Prostate gland (tissue), 2 donors: ENCODE results near the gene LAMA4.

ENCODE experiments used
- POLR2A ChIP-seq: fragments of 450-650 bp; IDR thresholded peaks from one replicate; pipeline ENCODE4 v1.6.1; 2016; ENCODE audit warnings: antibody characterized with exemption, mild to moderate bottlenecking
- TF ChIP-seq, protein P1 (sequence below), 4 experiments: fragments of 200-600 bp in 2 of 4; fragments of 450-650 bp in 2 of 4; sonication (generic) in 2 of 4; IDR thresholded peaks; 1 replicate in 3 of 4; 2 replicates in 1 of 4; pipeline ENCODE4 v1.5.1; 2016 to 2019; ENCODE audit warnings: antibody characterized with exemption in 4 of 4, mild to moderate bottlenecking in 2 of 4, moderate library complexity in 2 of 4

DNA sequence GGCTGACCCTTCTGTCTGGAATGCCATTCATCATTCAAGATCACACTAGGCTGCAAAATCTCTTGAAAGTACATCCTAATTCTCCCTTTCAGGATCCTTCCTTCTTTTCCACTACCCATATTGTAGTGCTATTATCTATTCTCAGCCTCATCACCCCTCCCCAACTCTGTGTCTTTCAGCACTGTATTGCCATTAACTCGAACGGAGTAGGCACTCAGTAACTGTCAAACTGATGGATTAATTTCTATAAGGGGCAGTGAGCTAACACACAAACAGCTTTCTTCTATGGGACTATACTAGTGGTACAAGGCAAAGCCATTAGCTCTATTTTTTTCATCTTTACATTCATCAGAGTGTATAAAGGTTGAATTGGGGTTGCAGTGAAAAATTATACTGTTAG is 46.6 kb downstream of the LAMA4 start:
- no peak for TF ChIP-seq POLR2A
- TF ChIP-seq, protein P1, sequence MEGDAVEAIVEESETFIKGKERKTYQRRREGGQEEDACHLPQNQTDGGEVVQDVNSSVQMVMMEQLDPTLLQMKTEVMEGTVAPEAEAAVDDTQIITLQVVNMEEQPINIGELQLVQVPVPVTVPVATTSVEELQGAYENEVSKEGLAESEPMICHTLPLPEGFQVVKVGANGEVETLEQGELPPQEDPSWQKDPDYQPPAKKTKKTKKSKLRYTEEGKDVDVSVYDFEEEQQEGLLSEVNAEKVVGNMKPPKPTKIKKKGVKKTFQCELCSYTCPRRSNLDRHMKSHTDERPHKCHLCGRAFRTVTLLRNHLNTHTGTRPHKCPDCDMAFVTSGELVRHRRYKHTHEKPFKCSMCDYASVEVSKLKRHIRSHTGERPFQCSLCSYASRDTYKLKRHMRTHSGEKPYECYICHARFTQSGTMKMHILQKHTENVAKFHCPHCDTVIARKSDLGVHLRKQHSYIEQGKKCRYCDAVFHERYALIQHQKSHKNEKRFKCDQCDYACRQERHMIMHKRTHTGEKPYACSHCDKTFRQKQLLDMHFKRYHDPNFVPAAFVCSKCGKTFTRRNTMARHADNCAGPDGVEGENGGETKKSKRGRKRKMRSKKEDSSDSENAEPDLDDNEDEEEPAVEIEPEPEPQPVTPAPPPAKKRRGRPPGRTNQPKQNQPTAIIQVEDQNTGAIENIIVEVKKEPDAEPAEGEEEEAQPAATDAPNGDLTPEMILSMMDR (IDR thresholded peaks at IDR 0.05), result no peak
